Activated T-helper 1 cell treated with anti-CD3 and anti-CD28 coated beads, Interleukin-12 subunit alpha, Interleukin-12 subunit beta, Interleukin-2, Interleukin-4 antibody, amounts not matched to agents 30 ng/mL and 10 ng/mL and 1 ng/mL, durations not matched to agents 14 hours and 24 hours and 36 hours (primary cell): ENCODE measurements around the gene MRPL53. TPM values are rescaled to one million over a fixed set of nuclear protein-coding genes. Genes with fewer than 3 reads are reported as not detected.
"Not testable (repeated sequence)": the region's sequence is repeated elsewhere in the genome, so short reads cannot be mapped to it uniquely, and the experiment has no call there.

ENCODE experiments used
- DNase-seq: peaks from one replicate; pipeline ENCODE4 v3.0.0; 2021; ENCODE audit warnings: low spot score
- H3K27ac Mint-ChIP-seq: one replicate; pipeline ENCODE4 v1.8.0; 2021; ENCODE audit warnings: mild to moderate bottlenecking, mixed read lengths
- H3K27me3 Mint-ChIP-seq: one replicate; pipeline ENCODE4 v1.8.0; 2022; ENCODE audit warnings: mild to moderate bottlenecking, moderate library complexity, mixed read lengths; ENCODE audit not compliant: insufficient read depth
- H3K36me3 Mint-ChIP-seq: one replicate; pipeline ENCODE4 v1.8.0; 2021; ENCODE audit warnings: low read depth, mixed read lengths
- H3K4me1 Mint-ChIP-seq: one replicate; pipeline ENCODE4 v1.8.0; 2021; ENCODE audit warnings: low read depth, mixed read lengths
- H3K4me3 Mint-ChIP-seq: one replicate; pipeline ENCODE4 v1.8.0; 2021; ENCODE audit warnings: mild to moderate bottlenecking, moderate library complexity, mixed read lengths
- H3K9me3 Mint-ChIP-seq: one replicate; pipeline ENCODE4 v1.8.0; 2021; ENCODE audit warnings: mixed read lengths
- intact Hi-C: fragments of 100-400 bp; cut with micrococcal nuclease; formaldehyde crosslinking; loops from one replicate; pipeline ENCODE4 v1.15.1; 2024
- total RNA-seq: library from RNA; stranded (reverse); gene quantifications from 2 replicates; pipeline ENCODE4 v1.2.3, GENCODE V29; 2022

MRPL53 gene
- total RNA-seq, 1 donor from 2014 or later = 124 TPM

DNA sequence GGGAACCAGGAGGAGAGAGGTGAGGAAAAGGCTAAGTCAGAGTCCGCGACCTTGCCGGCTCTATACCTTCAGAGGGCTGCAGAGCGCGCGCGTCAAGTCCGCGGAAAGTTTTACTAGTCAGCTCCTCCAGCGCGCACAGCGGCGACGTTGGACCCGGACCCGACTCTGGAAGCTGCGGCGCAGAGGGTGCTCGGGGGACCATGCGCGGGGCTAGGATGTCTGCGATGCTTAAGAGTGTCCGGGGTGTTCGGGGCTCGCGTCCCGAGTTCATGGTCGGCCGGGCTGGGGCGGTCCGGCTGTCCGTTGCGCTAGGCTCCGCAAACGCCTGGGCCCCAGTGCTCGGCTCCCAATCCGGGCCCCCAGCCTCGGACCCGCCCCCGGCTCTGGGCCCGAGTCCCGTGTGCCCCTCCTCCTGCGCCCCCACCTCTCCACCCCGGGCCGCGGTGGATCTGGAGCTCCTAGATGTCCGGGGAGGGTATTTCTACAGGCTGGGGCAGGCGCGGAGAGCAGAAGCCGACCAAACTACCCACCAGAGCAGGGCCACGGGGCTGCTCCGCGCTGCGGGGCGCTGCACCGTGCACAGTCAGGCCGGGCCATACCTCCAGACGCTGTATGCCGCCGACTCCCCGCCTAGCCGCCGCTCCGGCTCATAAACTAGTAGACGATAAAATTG lies 26.9 kb upstream of the MRPL53 start, which contains the start of gene LBX2:
LBX2 (minus strand) TSS at position 337 of the 673 bp plus-strand sequence; CDS start at position 271, 66 bp downstream.
- peaks cover 32% of the 10 kb centered on the region for H3K36me3 Mint-ChIP-seq
- H3K4me3 Mint-ChIP-seq = peak within 1 kb of the TSS; percentile 93
- peak within 1 kb of the TSS; percentile 85 for H3K27ac Mint-ChIP-seq
- no peaks in the 10 kb centered on the region for H3K9me3 Mint-ChIP-seq
- DNase-seq = no peak
- H3K27me3 Mint-ChIP-seq = peaks cover 46% of the 10 kb centered on the region
- intact Hi-C loops = no loop called here
- H3K4me1 Mint-ChIP-seq = peaks cover 50% of the 10 kb centered on the region

DNA sequence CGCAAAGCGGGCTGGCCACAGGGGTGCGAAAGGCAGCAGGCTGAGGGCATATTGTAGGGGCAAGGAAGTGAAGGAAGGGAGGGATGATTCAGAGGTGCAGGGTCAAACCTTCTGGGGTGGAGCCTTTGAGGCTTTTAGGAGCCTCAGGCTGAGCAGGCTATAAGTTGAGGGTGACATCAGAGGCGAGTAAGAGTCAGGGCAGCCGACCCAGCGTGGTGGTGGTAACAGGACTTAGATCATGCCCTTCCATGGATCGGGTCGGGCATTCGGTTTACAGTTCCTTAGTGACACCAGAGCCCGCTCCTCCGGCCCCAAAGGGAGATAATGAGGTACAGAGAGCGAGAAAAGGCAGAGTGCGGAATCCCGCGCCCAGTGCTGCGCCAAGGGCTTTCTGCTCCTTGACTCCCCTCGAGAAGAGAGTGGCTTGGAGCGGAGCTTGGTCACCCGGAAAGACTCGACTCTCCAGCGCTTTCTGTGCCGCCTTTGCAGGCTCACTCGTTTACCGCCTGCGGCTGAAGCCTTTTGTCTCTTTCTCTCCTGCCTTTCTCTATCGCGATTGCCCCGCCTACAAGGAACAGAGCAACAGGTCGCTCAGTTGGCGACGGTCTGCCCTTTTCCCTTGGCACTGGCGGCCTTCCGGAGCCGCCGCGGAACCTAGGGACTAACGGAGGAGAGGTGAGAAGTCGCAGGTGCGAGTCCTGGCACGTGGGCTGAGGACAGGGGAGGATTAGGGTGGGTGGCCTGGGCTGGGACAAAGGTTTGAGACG lies 26.2 kb upstream of the MRPL53 start:
- Mint-ChIP-seq H3K4me3 (peak overlapping the region; percentile 93), H3K27me3 (peaks cover 44% of the 10 kb centered on the region), H3K9me3 (no peaks in the 10 kb centered on the region), H3K27ac (peak overlapping the region; percentile 85), H3K4me1 (peaks cover 48% of the 10 kb centered on the region), H3K36me3 (peaks cover 38% of the 10 kb centered on the region)
- intact Hi-C loops = loop anchor here (1.0 kb wide), 4 partner anchors 9 to 31 kb away; partner anchors contain the start of genes AUP1, HTRA2, PCGF1 and TLX2
- no peak for DNase-seq

DNA sequence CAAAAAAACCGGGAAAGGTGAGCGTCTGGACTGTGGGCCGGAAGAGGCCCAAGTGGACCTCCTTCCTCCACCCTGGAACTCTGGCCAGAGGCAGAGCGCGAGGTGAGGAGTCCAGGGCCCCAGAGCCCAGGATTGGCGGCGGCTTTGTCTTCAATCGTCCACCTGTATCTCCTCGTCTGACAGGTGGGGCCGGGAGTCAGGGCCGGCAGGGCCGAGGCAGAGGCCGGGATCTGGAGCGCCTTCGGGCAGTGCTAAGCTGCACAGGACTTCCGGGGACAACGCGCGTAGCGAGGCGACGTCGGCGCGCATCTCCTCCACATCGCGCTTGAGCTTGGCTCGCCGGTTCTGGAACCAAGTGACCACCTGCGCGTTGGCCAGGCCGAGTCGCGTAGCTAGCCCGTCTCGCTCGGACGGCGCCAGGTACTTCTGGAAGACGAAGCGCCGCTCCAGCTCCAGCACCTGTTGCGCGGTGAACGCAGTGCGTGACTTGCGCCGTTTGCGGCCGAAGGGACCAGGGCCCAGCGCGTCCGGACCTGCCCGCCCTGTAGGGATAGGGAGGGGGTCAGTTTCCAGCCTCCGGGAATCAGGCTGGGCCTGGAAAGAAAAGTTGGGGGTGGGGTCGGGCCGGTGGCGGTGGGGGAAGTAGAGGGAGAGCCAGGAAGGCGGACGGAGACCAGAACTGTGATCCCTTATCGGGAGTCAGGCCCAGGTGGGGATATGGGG lies 25.5 kb upstream of the MRPL53 start:
- Mint-ChIP-seq H3K4me1 (peaks cover 42% of the 10 kb centered on the region), H3K27me3 (peaks cover 44% of the 10 kb centered on the region), H3K36me3 (peaks cover 42% of the 10 kb centered on the region), H3K27ac (peak overlapping the region; percentile 85), H3K4me3 (peak overlapping the region; percentile 93), H3K9me3 (no peaks in the 10 kb centered on the region)
- no peak for DNase-seq
- intact Hi-C loops = loop anchor here (1.0 kb wide), 4 partner anchors 9 to 31 kb away; partner anchors contain the start of genes AUP1, HTRA2, PCGF1 and TLX2

DNA sequence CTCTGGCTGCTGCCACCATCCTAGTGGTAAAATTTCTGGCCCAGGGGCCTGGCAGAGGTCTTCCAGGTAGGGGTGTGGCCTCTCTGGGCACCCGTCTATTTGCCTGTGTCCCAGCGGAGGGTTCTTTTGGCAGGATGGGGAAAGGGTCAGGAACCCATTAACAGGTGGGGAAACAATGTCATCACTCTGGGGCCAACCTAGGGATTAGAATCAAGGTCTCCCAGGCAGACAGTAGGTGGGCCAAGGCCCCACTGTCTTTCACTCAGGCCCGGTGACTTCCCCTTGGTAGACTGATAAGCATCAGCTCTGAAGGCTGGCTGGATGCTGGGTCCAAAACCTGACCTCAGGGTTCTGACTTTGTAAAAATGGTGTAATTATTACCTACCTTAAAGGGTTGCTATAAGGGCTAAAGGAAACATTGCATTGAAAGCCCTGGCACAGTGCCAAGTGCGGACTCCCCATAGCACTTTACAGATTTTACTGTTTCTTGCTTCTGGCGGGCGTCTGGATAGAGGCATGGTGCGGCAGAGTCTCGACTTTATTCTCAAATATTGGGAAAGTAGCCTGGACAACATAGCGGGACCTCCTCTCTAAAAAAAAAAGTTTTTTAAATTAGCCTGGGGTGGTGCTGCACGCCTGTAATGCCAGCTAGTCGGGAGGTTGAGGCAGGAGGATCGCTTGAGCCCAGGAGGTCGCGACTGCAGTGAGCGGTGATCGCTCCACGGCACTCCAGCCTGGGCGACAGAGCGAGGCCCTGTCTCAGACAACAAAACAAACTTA lies 24.7 kb upstream of the MRPL53 start:
- H3K9me3 Mint-ChIP-seq = no peaks in the 10 kb centered on the region
- H3K4me3 Mint-ChIP-seq = peak overlapping the region; percentile 93
- peaks cover 43% of the 10 kb centered on the region for H3K36me3 Mint-ChIP-seq
- H3K4me1 Mint-ChIP-seq = peaks cover 35% of the 10 kb centered on the region
- peak overlapping the region; percentile 52 for H3K27ac Mint-ChIP-seq
- intact Hi-C loops = no loop called here
- peaks cover 38% of the 10 kb centered on the region for H3K27me3 Mint-ChIP-seq
- no peak for DNase-seq

DNA sequence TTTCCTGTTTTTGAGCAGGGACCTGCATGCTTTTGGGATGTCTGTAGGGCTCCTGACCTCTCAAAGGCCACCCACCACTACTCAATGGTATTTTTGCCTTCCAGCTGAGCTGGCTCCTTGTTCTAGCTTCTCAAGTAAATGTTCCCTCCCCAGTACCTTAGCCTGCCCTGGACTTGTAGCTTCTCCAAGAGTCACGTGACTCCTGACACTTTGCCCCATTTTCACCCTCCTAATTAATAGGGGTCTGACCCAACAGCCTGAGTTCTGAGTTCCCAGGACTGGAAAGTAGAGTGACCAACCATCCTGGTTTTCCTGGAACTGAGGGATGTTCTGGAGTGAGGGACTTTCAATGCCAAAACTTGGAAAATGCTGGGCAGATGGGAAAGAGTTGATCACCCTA lies 23.0 kb upstream of the MRPL53 start:
- DNase-seq = no peak
- Mint-ChIP-seq H3K4me1 (peaks cover 26% of the 10 kb centered on the region), H3K27me3 (peaks cover 22% of the 10 kb centered on the region), H3K36me3 (peaks cover 45% of the 10 kb centered on the region), H3K27ac (no peak overlapping the region), H3K9me3 (no peaks in the 10 kb centered on the region), H3K4me3 (no peak overlapping the region)
- intact Hi-C loops = no loop called here

DNA sequence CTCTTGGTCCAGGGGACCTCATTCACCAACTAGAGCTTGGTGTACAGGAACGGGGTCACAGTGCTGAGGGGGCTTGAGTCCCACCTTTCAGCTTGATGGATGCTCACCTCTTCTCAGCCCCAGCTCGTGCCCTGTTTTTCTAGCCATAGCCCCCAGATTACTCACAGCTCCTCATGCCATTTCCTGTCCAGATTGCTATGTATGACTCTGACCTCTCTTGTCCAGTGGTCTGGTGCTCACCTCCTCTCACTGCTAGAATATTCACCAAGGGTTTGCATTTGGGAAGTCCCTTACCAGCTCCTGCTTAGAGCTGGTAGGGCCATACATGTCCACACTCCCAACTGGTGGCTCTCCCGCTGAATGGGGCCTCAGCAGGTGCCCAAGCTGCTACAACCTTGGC lies 21.1 kb upstream of the MRPL53 start:
- intact Hi-C loops = no loop called here
- no peak overlapping the region for H3K4me3 Mint-ChIP-seq
- H3K27me3 Mint-ChIP-seq = peaks cover 9% of the 10 kb centered on the region
- peaks cover 13% of the 10 kb centered on the region for H3K4me1 Mint-ChIP-seq
- no peak overlapping the region for H3K27ac Mint-ChIP-seq
- DNase-seq = no peak
- H3K36me3 Mint-ChIP-seq = peaks cover 49% of the 10 kb centered on the region
- H3K9me3 Mint-ChIP-seq = no peaks in the 10 kb centered on the region

DNA sequence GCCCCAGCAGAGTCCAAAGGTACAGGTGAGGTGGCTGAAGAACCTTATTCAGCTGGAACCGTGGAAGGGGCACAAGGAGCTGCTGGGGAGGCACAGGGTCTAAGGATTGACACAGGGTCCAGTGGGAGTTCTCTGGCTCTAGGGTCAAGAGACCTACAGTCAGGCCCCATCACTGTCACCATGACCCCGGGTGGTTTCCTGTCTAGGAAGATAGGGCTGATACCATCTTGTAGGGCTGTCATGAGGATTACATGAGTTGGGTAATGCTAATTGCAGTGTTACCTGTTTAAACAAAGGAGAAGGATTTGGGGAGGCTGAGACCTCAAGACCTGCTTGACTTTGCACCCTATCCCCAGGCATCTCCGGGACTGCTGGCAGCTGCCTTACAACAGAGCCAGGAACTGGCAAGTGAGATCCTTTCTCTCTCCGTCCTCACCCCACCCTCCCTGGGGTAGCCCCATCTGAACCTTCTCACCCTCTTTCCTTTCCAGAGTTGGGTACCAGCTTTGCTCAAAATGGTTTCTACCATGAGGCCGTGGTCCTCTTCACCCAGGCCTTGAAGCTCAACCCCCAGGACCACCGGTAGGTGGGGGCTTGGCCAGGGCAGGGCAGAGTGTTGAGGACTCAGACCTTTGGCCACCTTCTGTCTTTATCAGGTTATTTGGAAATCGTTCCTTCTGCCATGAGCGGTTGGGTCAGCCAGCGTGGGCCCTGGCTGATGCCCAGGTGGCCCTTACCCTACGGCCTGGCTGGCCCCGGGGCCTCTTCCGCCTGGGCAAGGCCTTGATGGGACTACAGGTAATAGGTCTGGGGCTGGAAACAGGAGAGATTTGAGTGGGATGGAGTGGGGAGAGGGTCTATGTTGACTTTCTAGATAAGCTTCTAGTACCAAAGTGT lies 19.4 kb upstream of the MRPL53 start:
- Mint-ChIP-seq H3K4me3 (no peak overlapping the region), H3K27me3 (peaks cover 1% of the 10 kb centered on the region)

DNA sequence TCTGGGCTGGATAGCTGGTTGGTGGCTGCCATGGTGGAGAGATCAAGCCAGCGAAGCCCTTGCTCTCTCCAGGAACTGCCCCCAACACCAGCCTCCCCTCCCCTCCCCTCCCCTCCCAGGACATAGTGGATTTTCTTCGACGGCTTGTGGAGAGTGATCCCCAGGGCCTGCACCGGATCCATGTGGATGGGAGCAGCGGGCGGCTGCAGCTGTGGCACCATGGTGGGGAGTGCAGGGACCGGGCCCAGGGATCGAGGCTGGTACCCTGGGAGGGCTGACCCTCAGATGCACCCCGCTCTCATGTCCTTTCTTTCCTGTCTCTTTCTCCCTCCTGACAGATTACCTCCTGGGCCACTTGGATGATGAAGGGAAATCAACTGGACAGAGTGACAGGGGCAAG lies 17.4 kb upstream of the MRPL53 start:
- Mint-ChIP-seq H3K27me3 (no peaks in the 10 kb centered on the region), H3K4me3 (no peak overlapping the region), H3K9me3 (no peaks in the 10 kb centered on the region), H3K27ac (no peak overlapping the region), H3K36me3 (peaks cover 48% of the 10 kb centered on the region), H3K4me1 (no peaks in the 10 kb centered on the region)
- intact Hi-C loops = no loop called here
- DNase-seq = no peak

More for the DNA sequence above, 19.4 kb upstream of the MRPL53 start:
- no peaks in the 10 kb centered on the region for H3K9me3 Mint-ChIP-seq
- DNase-seq = no peak
- H3K36me3 Mint-ChIP-seq = peaks cover 45% of the 10 kb centered on the region
- H3K27ac Mint-ChIP-seq = no peak overlapping the region
- intact Hi-C loops = no loop called here
- no peaks in the 10 kb centered on the region for H3K4me1 Mint-ChIP-seq

DNA sequence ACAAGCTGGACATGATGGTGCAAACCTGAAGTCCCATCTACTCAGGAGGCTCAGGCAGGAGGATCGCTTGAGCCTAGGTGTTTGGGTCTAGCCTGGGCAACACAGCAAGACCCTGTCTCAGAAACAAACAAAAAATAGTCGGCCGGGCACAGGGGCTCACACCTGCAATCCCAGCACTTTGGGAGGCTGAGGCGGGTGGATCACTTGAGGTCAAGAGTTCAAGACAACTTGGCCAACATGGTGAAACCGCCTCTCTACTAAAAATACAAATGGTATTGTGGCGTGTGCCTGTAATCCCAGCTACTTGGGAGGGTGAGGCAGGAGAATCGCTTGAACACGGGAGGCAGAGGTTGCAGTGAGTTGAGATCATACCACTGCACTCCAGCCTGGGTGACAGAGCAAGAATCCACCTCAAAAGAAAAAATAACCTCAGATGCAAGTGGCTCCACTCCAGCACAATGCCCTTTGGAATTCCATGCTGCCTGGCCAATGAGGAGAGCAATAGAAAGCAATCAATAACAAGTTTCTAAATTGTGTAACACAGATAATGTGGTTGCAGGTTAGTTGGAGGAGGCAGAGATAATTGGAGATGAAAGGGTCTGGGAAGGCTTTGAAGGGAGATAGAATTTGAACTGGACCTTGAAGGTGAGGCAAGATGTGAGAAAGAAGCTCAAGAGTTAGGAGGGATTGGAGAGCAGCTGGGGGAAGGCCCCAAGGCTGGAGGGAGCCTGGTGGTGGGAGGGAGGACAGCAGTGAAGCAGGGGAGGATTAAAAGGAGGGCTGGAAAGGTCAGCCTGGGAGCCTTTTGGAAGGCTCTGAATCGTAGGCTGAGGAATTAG lies 16.4 kb upstream of the MRPL53 start:
- Mint-ChIP-seq H3K9me3 (no peaks in the 10 kb centered on the region), H3K4me1 (peaks cover 5% of the 10 kb centered on the region), H3K27me3 (no peaks in the 10 kb centered on the region), H3K27ac (no peak overlapping the region), H3K4me3 (no peak overlapping the region), H3K36me3 (peaks cover 42% of the 10 kb centered on the region)
- intact Hi-C loops = no loop called here
- no peak for DNase-seq

DNA sequence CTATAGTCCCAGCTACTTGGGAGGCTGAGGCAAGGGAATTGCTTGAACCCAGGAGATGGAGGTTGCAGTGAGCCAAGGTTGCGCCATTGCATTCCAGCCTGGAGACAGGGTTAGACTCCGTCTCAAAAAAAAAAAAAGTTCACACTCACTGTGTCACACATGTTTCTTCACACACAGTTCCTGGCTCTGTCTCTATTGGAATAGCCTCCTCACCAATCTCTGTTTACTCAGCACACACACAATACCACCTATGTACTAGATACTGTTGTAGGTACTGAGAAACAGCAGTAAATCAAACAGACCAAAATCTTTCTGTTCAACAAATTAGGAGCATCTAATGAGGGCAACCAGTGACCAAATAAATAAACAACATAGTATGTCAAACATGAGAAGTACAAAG lies 13.7 kb upstream of the MRPL53 start:
- intact Hi-C loops = no loop called here
- Mint-ChIP-seq H3K4me1 (peaks cover 18% of the 10 kb centered on the region), H3K27me3 (no peaks in the 10 kb centered on the region), H3K9me3 (no peaks in the 10 kb centered on the region), H3K4me3 (no peak overlapping the region), H3K27ac (no peak overlapping the region), H3K36me3 (peaks cover 30% of the 10 kb centered on the region)
- DNase-seq = no peak

DNA sequence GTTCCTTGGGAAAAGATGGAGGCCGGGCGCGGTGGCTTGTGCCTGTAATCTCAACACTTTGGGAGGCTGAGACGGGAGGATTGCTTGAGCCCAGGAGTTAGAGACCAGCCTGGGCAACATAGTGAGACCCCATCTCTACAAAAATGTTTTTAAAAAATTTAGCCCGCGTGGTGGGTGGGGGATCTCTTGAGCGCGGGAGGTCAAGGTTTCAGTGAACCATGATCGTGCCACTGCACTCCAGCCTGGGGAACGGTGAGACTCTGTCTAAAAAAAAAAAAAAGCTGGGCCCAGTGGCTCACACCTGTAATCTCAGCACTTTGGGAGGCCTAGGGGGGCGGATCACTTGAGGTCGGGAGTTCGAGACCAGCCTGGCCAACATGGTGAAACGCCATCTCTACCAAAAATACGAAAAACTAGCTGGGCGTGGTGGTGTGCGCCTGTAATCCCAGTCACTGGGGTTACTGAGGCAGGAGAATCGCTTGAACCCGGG lies 11.2 kb upstream of the MRPL53 start:
- not testable (repeated sequence) for H3K27me3 Mint-ChIP-seq, H3K9me3 Mint-ChIP-seq, DNase-seq
- Mint-ChIP-seq H3K36me3 (peaks cover 28% of the 10 kb centered on the region), H3K27ac (peak overlapping the region; percentile 99), H3K4me3 (peak overlapping the region; percentile 99), H3K4me1 (peaks cover 35% of the 10 kb centered on the region)
- intact Hi-C loops = loop anchor here (1.0 kb wide), 12 partner anchors 11 to 746 kb away; partner anchors contain the start of genes AUP1, C2orf81, DOK1 and HTRA2
